HepG2 (cell line): ENCODE measurements around the gene MYO1C. TPM values are rescaled to one million over a fixed set of nuclear protein-coding genes. Genes with fewer than 3 reads are reported as not detected.
A peak's percentile ranks its signal among the peaks of the same experiment; 100 is the strongest.

Source experiments
- ATM ChIP-seq: fragments of 450-650 bp; IDR thresholded peaks from 2 replicates; pipeline ENCODE4 v1.7.1; 2017; ENCODE audit warnings: mild to moderate bottlenecking, borderline replicate concordance
- CEBPG ChIP-seq: IDR thresholded peaks from 2 replicates; pipeline ENCODE4 v1.6.1; 2016
- EZH2 ChIP-seq: conservative IDR thresholded peaks from 2 replicates; pipeline ENCODE4 v1.6.1; 2012; ENCODE audit warnings: mild to moderate bottlenecking, low read depth, low read length, moderate library complexity
- FOXA3 ChIP-seq: IDR thresholded peaks from 2 replicates; pipeline ENCODE4 v1.6.1; 2016; ENCODE audit warnings: missing genetic modification reagents, missing compliant biosample characterization
- HNRNPH1 ChIP-seq: fragments of 200-400 bp; formaldehyde crosslinking; optimal IDR thresholded peaks from 2 replicates; pipeline ENCODE3; 2017; ENCODE audit warnings: mild to moderate bottlenecking, low read depth, low read length
- IKZF5 ChIP-seq: IDR thresholded peaks from 2 replicates; pipeline ENCODE4 v1.6.1; 2018; ENCODE audit warnings: missing genetic modification reagents, mild to moderate bottlenecking, missing compliant biosample characterization
- MEIS1 ChIP-seq: sonication (generic); formaldehyde crosslinking; IDR thresholded peaks from 2 replicates; pipeline ENCODE4 v1.9.0; 2021; ENCODE audit warnings: mild to moderate bottlenecking, missing genetic modification reagents, moderate library complexity, borderline replicate concordance
- PHB2 ChIP-seq: fragments of 450-650 bp; IDR thresholded peaks from 2 replicates; pipeline ENCODE4 v1.6.1; 2018; ENCODE audit not compliant: partially characterized antibody
- TCF12 ChIP-seq, 2 experiments: fragments of 450-650 bp in 1 of 2; sonication (generic) in 1 of 2; formaldehyde crosslinking in 1 of 2; IDR thresholded peaks; 2 replicates each; pipeline versions ENCODE4 v1.6.1 to v1.8.0; 2017 to 2022; ENCODE audit warnings: antibody characterized with exemption in 1 of 2, mild to moderate bottlenecking in 1 of 2, missing genetic modification reagents in 1 of 2, moderate library complexity in 1 of 2
- ZBTB37 ChIP-seq: sonication (generic); formaldehyde crosslinking; IDR thresholded peaks from 2 replicates; pipeline ENCODE4 v1.4.0; 2020; ENCODE audit warnings: mild to moderate bottlenecking, missing genetic modification reagents
- ZNF281 ChIP-seq: sonication (generic); formaldehyde crosslinking; IDR thresholded peaks from 2 replicates; pipeline ENCODE4 v1.4.0; 2020; ENCODE audit warnings: missing genetic modification reagents, borderline replicate concordance
- ZNF296 ChIP-seq: sonication (generic); formaldehyde crosslinking; conservative IDR thresholded peaks from 2 replicates; pipeline ENCODE4 v1.5.0; 2020; ENCODE audit warnings: mild to moderate bottlenecking, missing genetic modification reagents
- ZNF383 ChIP-seq: sonication (generic); formaldehyde crosslinking; IDR thresholded peaks from 2 replicates; pipeline ENCODE4 v1.4.0; 2020; ENCODE audit warnings: missing genetic modification reagents, mild to moderate bottlenecking, borderline replicate concordance
- ZNF687 ChIP-seq: sonication (generic); formaldehyde crosslinking; IDR thresholded peaks from 2 replicates; pipeline ENCODE4 v1.5.1; 2020; ENCODE audit warnings: mild to moderate bottlenecking, missing genetic modification reagents, moderate library complexity
- ZNF746 ChIP-seq: sonication (generic); formaldehyde crosslinking; IDR thresholded peaks from 2 replicates; pipeline ENCODE4 v1.8.0; 2022; ENCODE audit warnings: mild to moderate bottlenecking, missing genetic modification reagents
- ZNF770 ChIP-seq: sonication (generic); formaldehyde crosslinking; IDR thresholded peaks from 2 replicates; pipeline ENCODE4 v1.5.0; 2020; ENCODE audit warnings: mild to moderate bottlenecking, missing genetic modification reagents
- ZNF839 ChIP-seq: sonication (generic); formaldehyde crosslinking; IDR thresholded peaks from 2 replicates; pipeline ENCODE4 v1.4.0; 2020; ENCODE audit warnings: missing genetic modification reagents, mild to moderate bottlenecking, borderline replicate concordance
- polyA plus RNA-seq, 8 experiments: library from polyadenylated mRNA; depleted of rRNA in 3 of 8; stranded (reverse) in 7 of 8; unstranded in 1 of 8; fragments of >200 nt; fragmentation: Illumina TruSeq in 4 of 8; extraction: Trizol in 4 of 8; gene quantifications; 2 replicates each; pipeline versions ENCODE4 v1.2.1 to v1.2.3, GENCODE V29; 2011 to 2016; ENCODE audit warnings: low read depth in 4 of 8, missing spikeins in 1 of 8, mixed read lengths in 1 of 8; ENCODE audit not compliant: insufficient read depth in 1 of 8
- total RNA-seq, 5 experiments: library from RNA; depleted of rRNA; stranded (reverse); fragments of >200 nt; fragmentation: Illumina TruSeq; extraction: Trizol; gene quantifications; 2 replicates each; pipeline ENCODE4 v1.2.3, GENCODE V29; 2016; ENCODE audit warnings: low read depth in 1 of 5

MYO1C gene
- total and polyA plus RNA-seq, 2 of the 13 experiments (the other 11 are each of a cell fraction or from before 2014, with no cell fraction given): 22.7 to 40.8 TPM

GRCh38 chr17:1509290-1509881 lies 16.9 kb upstream of the MYO1C start (continued):
- TF ChIP-seq IKZF5: no peak
- no peak for TF ChIP-seq HNRNPH1
- no peak for TF ChIP-seq EZH2
- no peak for TF ChIP-seq ZNF383 (CRISPR knock-in tag)
- TF ChIP-seq ZNF770 (CRISPR knock-in tag): no peak
- TF ChIP-seq CEBPG (CRISPR knock-in tag): no peak
- TF ChIP-seq FOXA3 (CRISPR knock-in tag): 0 out of 2 replicates have a peak, but pooled peaks have one; percentile 10
- no peak for TF ChIP-seq ZBTB37
- no peak for TF ChIP-seq ATM
- no peak for TF ChIP-seq MEIS1 (CRISPR knock-in tag)
- TF ChIP-seq ZNF281 (CRISPR knock-in tag): no peak
- TF ChIP-seq ZNF296 (CRISPR knock-in tag): no peak
- no peak for TF ChIP-seq TCF12 (IDR thresholded peaks at IDR 0.05)
- no peak for TF ChIP-seq TCF12 (CRISPR knock-in tag; IDR thresholded peaks at IDR 0.05)
- peak; percentile 20; the same call in 1 of the 2 replicates for TF ChIP-seq ZNF687 (CRISPR knock-in tag)
- no peak for TF ChIP-seq ZNF839 (CRISPR knock-in tag)
- no peak for TF ChIP-seq ZNF746 (CRISPR knock-in tag)
- TF ChIP-seq PHB2: no peak
